ENCODE results near the gene BORCS8. TPM values are rescaled to one million over a fixed set of nuclear protein-coding genes. Genes with fewer than 3 reads are reported as not detected.
A peak's percentile ranks its signal among the peaks of the same experiment; 100 is the strongest.
"Not testable (repeated sequence)": the region's sequence is repeated elsewhere in the genome, so short reads cannot be mapped to it uniquely, and the experiment has no call there.

BORCS8 gene
- total RNA-seq, 2 experiments from 2014 or later, result 16.4 to 17.8 TPM

GRCh38 chr19:19155495-19156219, 36.3 kb downstream of the BORCS8 start:
- CTCF ChIA-PET, result interaction anchor here (0.7 to 3.9 kb wide), 3 partner anchors 9 to 40 kb away, joined by 3 to 17 read pairs (median 15); no protein-coding TSS in a partner anchor
- peaks cover 8% of the 10 kb centered on the region for H3K36me3 Mint-ChIP-seq
- H3K4me3 Mint-ChIP-seq, result no peak overlapping the region
- POLR2A ChIA-PET, result no interaction called here
- no peaks in the 10 kb centered on the region for H3K4me1 Mint-ChIP-seq (ENCODE audit: low read depth)
- H3K27me3 Mint-ChIP-seq, result no peaks in the 10 kb centered on the region
- DNase-seq, result no peak
- H3K9me3 Mint-ChIP-seq, result no peaks in the 10 kb centered on the region
- H3K27ac Mint-ChIP-seq, result no peak overlapping the region
- intact Hi-C loops (cut with micrococcal nuclease), result no loop called here

- intact Hi-C loops (cut with micrococcal nuclease), result no loop called here
- no peaks in the 10 kb centered on the region for H3K27me3 Mint-ChIP-seq
- H3K27ac Mint-ChIP-seq, result no peak overlapping the region
- H3K9me3 Mint-ChIP-seq, result no peaks in the 10 kb centered on the region
- no peaks in the 10 kb centered on the region for H3K4me1 Mint-ChIP-seq (ENCODE audit: low read depth)
- no peak overlapping the region for H3K4me3 Mint-ChIP-seq
- no peak for DNase-seq
- ChIA-PET POLR2A (no interaction called here), CTCF (interaction anchor here (0.7 to 3.9 kb wide), 4 partner anchors 8 to 39 kb away, joined by 3 to 17 read pairs (median 10); no protein-coding TSS in a partner anchor)
- H3K36me3 Mint-ChIP-seq, result peaks cover 8% of the 10 kb centered on the region
Measured at GRCh38 chr19:19154768-19155494, 37.0 kb downstream of the BORCS8 start.

- Mint-ChIP-seq H3K4me1 (ENCODE audit: low read depth) (no peaks in the 10 kb centered on the region), H3K36me3 (peaks cover 8% of the 10 kb centered on the region), H3K9me3 (no peaks in the 10 kb centered on the region), H3K4me3 (no peak overlapping the region), H3K27ac (no peak overlapping the region), H3K27me3 (no peaks in the 10 kb centered on the region)
- intact Hi-C loops (cut with micrococcal nuclease), result no loop called here
- DNase-seq, result no peak
- ChIA-PET CTCF (interaction anchor here (0.7 to 1.5 kb wide), 2 partner anchors 20 to 22 kb away, joined by 3 to 6 read pairs; no protein-coding TSS in a partner anchor), POLR2A (no interaction called here)
Measured at GRCh38 chr19:19152668-19153384, 39.1 kb downstream of the BORCS8 start.

GRCh38 chr19:19151418-19151817, 40.5 kb downstream of the BORCS8 start:
- POLR2A ChIA-PET, result no interaction called here
- no peak overlapping the region for H3K27ac Mint-ChIP-seq

GRCh38 chr19:19149435-19149834, 42.5 kb downstream of the BORCS8 start:
- POLR2A ChIA-PET, result no interaction called here

More at GRCh38 chr19:19151418-19151817, 40.5 kb downstream of the BORCS8 start:
- peaks cover 11% of the 10 kb centered on the region for H3K36me3 Mint-ChIP-seq
- DNase-seq, result no peak
- CTCF ChIA-PET, result no interaction called here
- H3K9me3 Mint-ChIP-seq, result no peaks in the 10 kb centered on the region
- H3K4me1 Mint-ChIP-seq (ENCODE audit: low read depth), result no peaks in the 10 kb centered on the region
- H3K27me3 Mint-ChIP-seq, result no peaks in the 10 kb centered on the region
- no peak overlapping the region for H3K4me3 Mint-ChIP-seq
- intact Hi-C loops (cut with micrococcal nuclease), result no loop called here

GRCh38 chr19:19148504-19148903, 43.4 kb downstream of the BORCS8 start:
- H3K9me3 Mint-ChIP-seq; DNase-seq; H3K27me3 Mint-ChIP-seq; H3K4me1 Mint-ChIP-seq (ENCODE audit: low read depth); intact Hi-C loops (cut with micrococcal nuclease); POLR2A ChIA-PET; H3K27ac Mint-ChIP-seq; H3K36me3 Mint-ChIP-seq; H3K4me3 Mint-ChIP-seq: not testable (repeated sequence)
- CTCF ChIA-PET, result interaction anchor here (1.5 to 4.1 kb wide), 3 partner anchors 8 to 342 kb away, joined by 4 to 33 read pairs (median 17); no protein-coding TSS in a partner anchor

More at GRCh38 chr19:19149435-19149834, 42.5 kb downstream of the BORCS8 start:
- intact Hi-C loops (cut with micrococcal nuclease), result no loop called here
- H3K27me3 Mint-ChIP-seq, result no peaks in the 10 kb centered on the region
- H3K36me3 Mint-ChIP-seq, result peaks cover 4% of the 10 kb centered on the region
- H3K9me3 Mint-ChIP-seq, result no peaks in the 10 kb centered on the region
- no peak for DNase-seq
- no peaks in the 10 kb centered on the region for H3K4me1 Mint-ChIP-seq (ENCODE audit: low read depth)
- no peak overlapping the region for H3K27ac Mint-ChIP-seq
- H3K4me3 Mint-ChIP-seq, result no peak overlapping the region
- CTCF ChIA-PET, result interaction anchor here (0.6 to 1.1 kb wide), 2 partner anchors 25 to 650 kb away, joined by 3 read pairs; no protein-coding TSS in a partner anchor

GRCh38 chr19:19147344-19147743, 44.6 kb downstream of the BORCS8 start:
- ChIA-PET CTCF (interaction anchor here (0.6 to 4.1 kb wide), 5 partner anchors 9 to 344 kb away, joined by 4 to 33 read pairs (median 4); no protein-coding TSS in a partner anchor), POLR2A (no interaction called here)
- intact Hi-C loops (cut with micrococcal nuclease), result no loop called here
- Mint-ChIP-seq H3K36me3 (peaks cover 4% of the 10 kb centered on the region), H3K4me1 (ENCODE audit: low read depth) (no peaks in the 10 kb centered on the region), H3K4me3 (no peak overlapping the region), H3K27ac (no peak overlapping the region), H3K27me3 (no peaks in the 10 kb centered on the region), H3K9me3 (no peaks in the 10 kb centered on the region)
- DNase-seq, result no peak

GRCh38 chr19:19146865-19147264, 45.1 kb downstream of the BORCS8 start:
- CTCF ChIA-PET, result interaction anchor here (0.6 to 4.1 kb wide), 7 partner anchors 9 to 168 kb away, joined by 3 to 33 read pairs (median 5); partner anchors contain the start of gene MEF2B
- POLR2A ChIA-PET, result no interaction called here
- peaks cover 4% of the 10 kb centered on the region for H3K36me3 Mint-ChIP-seq

GRCh38 chr19:19145684-19146608, 46.0 kb downstream of the BORCS8 start:
- no peaks in the 10 kb centered on the region for H3K4me1 Mint-ChIP-seq (ENCODE audit: low read depth)
- ChIA-PET POLR2A (no interaction called here), CTCF (interaction anchor here (0.5 to 4.1 kb wide), 18 partner anchors 10 to 216 kb away, joined by 3 to 33 read pairs (median 4); partner anchors contain the start of gene MEF2B)
- peak; percentile 91 for DNase-seq
- intact Hi-C loops (cut with micrococcal nuclease), result loop anchor here (1.0 kb wide), 3 partner anchors 29 to 215 kb away; no protein-coding TSS in a partner anchor
- no peaks in the 10 kb centered on the region for H3K27me3 Mint-ChIP-seq
- peaks cover 4% of the 10 kb centered on the region for H3K36me3 Mint-ChIP-seq
- no peaks in the 10 kb centered on the region for H3K9me3 Mint-ChIP-seq
- no peak overlapping the region for H3K27ac Mint-ChIP-seq
- H3K4me3 Mint-ChIP-seq, result no peak overlapping the region

More at GRCh38 chr19:19146865-19147264, 45.1 kb downstream of the BORCS8 start:
- no peak for DNase-seq
- H3K4me3 Mint-ChIP-seq, result no peak overlapping the region
- H3K27ac Mint-ChIP-seq, result no peak overlapping the region
- H3K27me3 Mint-ChIP-seq, result no peaks in the 10 kb centered on the region
- no peaks in the 10 kb centered on the region for H3K9me3 Mint-ChIP-seq
- H3K4me1 Mint-ChIP-seq (ENCODE audit: low read depth), result no peaks in the 10 kb centered on the region
- intact Hi-C loops (cut with micrococcal nuclease), result loop anchor here (1.0 kb wide), 3 partner anchors 28 to 214 kb away; no protein-coding TSS in a partner anchor

- no peak for DNase-seq
- no peaks in the 10 kb centered on the region for H3K4me1 Mint-ChIP-seq (ENCODE audit: low read depth)
- POLR2A ChIA-PET, result no interaction called here
- H3K27ac Mint-ChIP-seq, result no peak overlapping the region
- intact Hi-C loops (cut with micrococcal nuclease), result no loop called here
- CTCF ChIA-PET, result interaction anchor here (0.5 to 4.1 kb wide), 19 partner anchors 9 to 217 kb away, joined by 3 to 33 read pairs (median 4); partner anchors contain the start of gene MEF2B
- H3K27me3 Mint-ChIP-seq, result no peaks in the 10 kb centered on the region
- no peaks in the 10 kb centered on the region for H3K9me3 Mint-ChIP-seq
- no peak overlapping the region for H3K4me3 Mint-ChIP-seq
- peaks cover 4% of the 10 kb centered on the region for H3K36me3 Mint-ChIP-seq
Measured at GRCh38 chr19:19145281-19145680, 46.7 kb downstream of the BORCS8 start.

GRCh38 chr19:19142347-19142746, 49.6 kb downstream of the BORCS8 start:
- peaks cover under 1% of the 10 kb centered on the region for H3K36me3 Mint-ChIP-seq
- H3K9me3 Mint-ChIP-seq, result peaks cover 2% of the 10 kb centered on the region
- no peak overlapping the region for H3K27ac Mint-ChIP-seq
- peaks cover 19% of the 10 kb centered on the region for H3K4me1 Mint-ChIP-seq (ENCODE audit: low read depth)
- no peak overlapping the region for H3K4me3 Mint-ChIP-seq
- no peaks in the 10 kb centered on the region for H3K27me3 Mint-ChIP-seq
- POLR2A ChIA-PET, result no interaction called here
- no peak for DNase-seq
- CTCF ChIA-PET, result no interaction called here
- intact Hi-C loops (cut with micrococcal nuclease), result no loop called here
